RWPE1 (cell line): ENCODE measurements around the gene SNX13.

ENCODE experiments used
- CTCF ChIA-PET: fragments of 350-600 bp; sonication (Branson Sonifier 250); formaldehyde crosslinking; extraction: SDS; loops from one replicate; lab custom pipeline; 2021; lab: Yijun Ruan, JAX
- POLR2A ChIA-PET: fragments of 400-600 bp; formaldehyde crosslinking; extraction: SDS; loops from one replicate; lab custom pipeline; 2020; ENCODE audit warnings: antibody characterized with exemption; ENCODE audit not compliant: low non-redundant PET; lab: Yijun Ruan, JAX
- DNase-seq: peaks from one replicate; pipeline ENCODE4 v3.0.0; 2012; ENCODE audit warnings: low spot score
- H3K27ac ChIP-seq: fragments of 450-650 bp; 2 replicates; pipeline ENCODE4 v1.5.1; 2017
- TF ChIP-seq, protein P1 (sequence below): fragments of 450-650 bp; conservative IDR thresholded peaks from 2 replicates; pipeline ENCODE4 v1.5.1; 2017; ENCODE audit warnings: low read depth, mild to moderate bottlenecking

Gene SNX13

GRCh38 chr7:17806631-17807030, 133.7 kb downstream of the SNX13 start:
- no peak for DNase-seq
- ChIA-PET CTCF (no interaction called here), POLR2A (no interaction called here)
- TF ChIP-seq, protein P1, sequence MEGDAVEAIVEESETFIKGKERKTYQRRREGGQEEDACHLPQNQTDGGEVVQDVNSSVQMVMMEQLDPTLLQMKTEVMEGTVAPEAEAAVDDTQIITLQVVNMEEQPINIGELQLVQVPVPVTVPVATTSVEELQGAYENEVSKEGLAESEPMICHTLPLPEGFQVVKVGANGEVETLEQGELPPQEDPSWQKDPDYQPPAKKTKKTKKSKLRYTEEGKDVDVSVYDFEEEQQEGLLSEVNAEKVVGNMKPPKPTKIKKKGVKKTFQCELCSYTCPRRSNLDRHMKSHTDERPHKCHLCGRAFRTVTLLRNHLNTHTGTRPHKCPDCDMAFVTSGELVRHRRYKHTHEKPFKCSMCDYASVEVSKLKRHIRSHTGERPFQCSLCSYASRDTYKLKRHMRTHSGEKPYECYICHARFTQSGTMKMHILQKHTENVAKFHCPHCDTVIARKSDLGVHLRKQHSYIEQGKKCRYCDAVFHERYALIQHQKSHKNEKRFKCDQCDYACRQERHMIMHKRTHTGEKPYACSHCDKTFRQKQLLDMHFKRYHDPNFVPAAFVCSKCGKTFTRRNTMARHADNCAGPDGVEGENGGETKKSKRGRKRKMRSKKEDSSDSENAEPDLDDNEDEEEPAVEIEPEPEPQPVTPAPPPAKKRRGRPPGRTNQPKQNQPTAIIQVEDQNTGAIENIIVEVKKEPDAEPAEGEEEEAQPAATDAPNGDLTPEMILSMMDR, result no peak
- no peak overlapping the region for H3K27ac ChIP-seq

DNA sequence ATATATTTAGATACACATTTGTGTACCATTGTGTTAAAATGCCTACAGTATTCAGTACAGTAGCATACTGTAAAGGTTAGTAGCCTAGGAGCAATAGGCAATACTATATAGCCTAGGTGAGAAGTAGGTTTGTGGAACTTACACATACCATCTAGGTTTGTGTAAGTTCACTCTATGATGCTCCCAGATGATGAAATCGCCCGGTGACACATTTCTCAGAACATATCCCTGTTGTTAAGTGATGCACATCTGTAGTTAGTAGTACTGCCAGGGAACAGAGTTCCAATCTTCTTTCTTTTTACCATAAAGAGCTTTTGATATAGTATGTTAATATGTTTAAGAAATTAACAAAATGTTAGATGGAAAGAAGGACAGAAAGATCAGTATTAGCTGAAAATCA, 138.2 kb downstream of the SNX13 start:
- no peak overlapping the region for H3K27ac ChIP-seq
- TF ChIP-seq, protein P1, result no peak
- no peak for DNase-seq
- ChIA-PET POLR2A (no interaction called here), CTCF (no interaction called here)

DNA sequence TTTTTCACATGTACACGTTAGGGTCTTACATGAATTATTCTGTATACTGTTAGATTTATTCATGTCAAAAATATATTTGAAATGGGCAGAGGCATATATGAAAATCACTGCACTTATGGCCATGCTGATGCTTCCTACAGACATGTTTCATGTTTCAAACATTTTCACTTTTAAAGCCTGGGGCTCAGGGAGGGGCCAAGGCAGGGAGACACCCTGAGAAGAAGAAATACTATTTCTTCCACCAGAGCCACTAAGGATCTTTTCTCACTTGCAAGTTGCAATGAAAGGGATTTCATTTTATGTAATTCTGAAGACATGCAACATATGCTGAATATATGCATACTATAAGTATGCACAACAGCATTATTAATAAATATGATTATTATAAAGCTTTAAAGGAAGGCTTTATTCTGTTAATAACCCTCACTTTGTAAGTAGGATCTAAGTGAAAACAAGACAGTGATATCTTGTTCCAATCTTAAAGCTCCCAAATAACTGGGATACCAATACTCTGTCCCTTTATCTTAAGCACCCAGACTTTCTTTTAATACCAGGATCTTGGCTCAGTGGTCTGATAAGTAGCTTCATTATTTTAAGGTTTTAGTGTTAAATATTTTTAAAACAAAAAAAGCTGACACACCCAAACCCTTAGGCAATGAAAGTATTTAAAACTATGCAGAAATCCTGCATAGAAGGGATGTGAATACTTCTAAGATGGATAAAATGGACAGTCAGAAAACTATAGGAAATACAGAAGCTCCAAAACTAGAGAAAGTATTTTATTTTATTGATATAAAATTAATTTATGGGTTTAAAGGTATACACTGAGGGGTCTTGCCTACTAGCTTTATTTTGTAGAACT, 148.0 kb downstream of the SNX13 start:
- ChIA-PET CTCF (interaction anchor here (0.6 to 1.6 kb wide), 5 partner anchors 22 to 1145 kb away, joined by 3 to 5 read pairs (median 4); no protein-coding TSS in a partner anchor), POLR2A (no interaction called here)
- TF ChIP-seq, protein P1, result no peak
- no peak for DNase-seq
- no peak overlapping the region for H3K27ac ChIP-seq

GRCh38 chr7:17787257-17787656, 153.0 kb downstream of the SNX13 start:
- peak; percentile 14 for DNase-seq
- no peak overlapping the region for H3K27ac ChIP-seq
- TF ChIP-seq, protein P1, result no peak
- ChIA-PET CTCF (no interaction called here), POLR2A (no interaction called here)

DNA sequence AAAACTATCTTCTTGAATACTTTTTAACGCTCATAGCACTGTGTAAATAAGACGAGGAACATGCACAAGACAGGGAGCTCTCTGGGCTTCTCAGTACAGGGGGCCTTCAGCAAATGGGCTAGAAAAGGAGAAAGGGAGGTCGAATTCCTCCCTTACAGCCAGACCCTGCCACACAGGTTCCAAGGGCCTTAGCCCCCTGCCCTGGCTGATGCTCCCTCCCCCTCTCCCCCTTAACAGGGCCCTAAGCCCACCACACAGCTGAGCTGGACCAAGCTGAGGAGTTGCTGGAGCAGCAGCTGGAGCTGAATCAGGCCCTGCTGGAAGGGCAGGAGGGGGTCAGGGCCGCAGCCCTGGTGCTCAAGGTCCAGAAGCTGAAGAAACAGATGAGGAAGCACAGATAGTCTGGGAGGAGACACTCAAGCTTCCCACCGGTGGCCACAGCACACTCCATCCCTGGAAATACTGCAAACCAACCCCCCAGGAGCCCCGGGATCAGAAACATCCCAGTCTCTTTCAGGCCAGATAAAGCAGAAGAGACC, 153.9 kb downstream of the SNX13 start:
- no peak for DNase-seq
- CTCF ChIA-PET, result no interaction called here
- POLR2A ChIA-PET, result no interaction called here
- no peak overlapping the region for H3K27ac ChIP-seq
- TF ChIP-seq, protein P1, result no peak

DNA sequence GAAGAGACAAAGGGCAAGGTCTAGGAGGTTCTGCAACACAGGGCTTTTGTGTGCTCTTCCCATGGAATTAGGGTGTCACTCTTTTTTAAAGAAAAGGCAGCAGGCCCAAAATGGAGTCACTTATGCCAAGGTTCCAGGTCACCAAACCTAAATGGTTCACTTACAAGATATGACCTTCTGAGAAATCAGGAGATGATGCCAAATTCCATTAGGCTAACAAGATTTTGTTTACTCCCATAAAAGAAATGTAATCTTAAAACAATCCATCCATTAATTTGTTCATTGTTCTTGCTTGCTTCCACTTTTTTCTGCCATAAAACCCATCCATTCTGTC, 158.1 kb downstream of the SNX13 start:
- no peak for DNase-seq
- ChIA-PET CTCF (interaction anchor here (0.7 kb wide), 1 partner anchor 872 kb away, joined by 3 read pairs; no protein-coding TSS in a partner anchor), POLR2A (no interaction called here)
- H3K27ac ChIP-seq, result no peak overlapping the region
- TF ChIP-seq, protein P1, result no peak
